HepG2 (cell line): ENCODE results near the gene MPV17L2.

Experiments
- AGO2 ChIP-seq: fragments of 200-400 bp; formaldehyde crosslinking; optimal IDR thresholded peaks from 2 replicates; pipeline ENCODE3; 2017; ENCODE audit warnings: mild to moderate bottlenecking, low read depth, low read length, moderate library complexity
- ATF3 ChIP-seq: sonication (generic); formaldehyde crosslinking; IDR thresholded peaks from 2 replicates; pipeline ENCODE4 v1.4.0; 2020; ENCODE audit warnings: missing genetic modification reagents
- HIVEP1 ChIP-seq: sonication (generic); formaldehyde crosslinking; IDR thresholded peaks from 2 replicates; pipeline ENCODE4 v1.4.0; 2020; ENCODE audit warnings: mild to moderate bottlenecking, missing genetic modification reagents
- KDM1A ChIP-seq: IDR thresholded peaks from 2 replicates; pipeline ENCODE4 v1.6.1; 2016; ENCODE audit warnings: missing compliant biosample characterization
- RAD21 ChIP-seq: fragments of 450-650 bp; formaldehyde crosslinking; IDR thresholded peaks from 2 replicates; pipeline ENCODE4 v1.5.0; 2020; ENCODE audit warnings: mild to moderate bottlenecking
- ZNF615 ChIP-seq: sonication (generic); formaldehyde crosslinking; IDR thresholded peaks from 2 replicates; pipeline ENCODE4 v1.5.0; 2020; ENCODE audit warnings: mild to moderate bottlenecking, missing genetic modification reagents, borderline replicate concordance

- TF ChIP-seq ZNF615 (CRISPR knock-in tag) (no peak), AGO2 (no peak), KDM1A (no peak), RAD21 (no peak), HIVEP1 (CRISPR knock-in tag) (no peak), ATF3 (CRISPR knock-in tag) (no peak)
Observed at GRCh38 chr19:18245297-18245696, 52.3 kb downstream of the MPV17L2 start.
